Upper lobe of left lung (tissue), 4 donors: ENCODE data around the gene KCNQ2.

Experiments
- CTCF ChIP-seq, 6 experiments: fragments of 450-650 bp in 4 of 6; fragments of 200-600 bp in 2 of 6; sonication (generic) in 2 of 6; IDR thresholded peaks; one replicate each; pipeline ENCODE4 v1.5.1; 2016 to 2019; ENCODE audit warnings: antibody characterized with exemption in 6 of 6
- EP300 ChIP-seq, 4 donors: sonication (generic); formaldehyde crosslinking; IDR thresholded peaks; one replicate each; pipeline ENCODE4 v1.5.1; 2017; ENCODE audit warnings: antibody characterized with exemption in 4 of 4, control low read depth in 2 of 4
- POLR2A ChIP-seq, 4 donors: fragments of 450-650 bp; IDR thresholded peaks; one replicate each; pipeline ENCODE4 v1.5.1; 2016 to 2017; ENCODE audit warnings: antibody characterized with exemption in 4 of 4, mild to moderate bottlenecking in 2 of 4
- POLR2AphosphoS5 ChIP-seq, 2 donors: sonication (generic); formaldehyde crosslinking; IDR thresholded peaks; one replicate each; pipeline ENCODE4 v1.5.1; 2017; ENCODE audit warnings: antibody characterized with exemption in 2 of 2

- TF ChIP-seq POLR2A (IDR thresholded peaks at IDR 0.05) (no peak), CTCF (IDR thresholded peaks at IDR 0.05) (no peak), EP300 (IDR thresholded peaks at IDR 0.05) (no peak), POLR2AphosphoS5 (IDR thresholded peaks at IDR 0.05) (no peak)
These were observed 63.2 kb downstream of the KCNQ2 start for GRCh38 chr20:63409066-63409833.
